HG03558 (cell line): ENCODE results near the gene PSD.

Experiments
- ATAC-seq: cut with Tn5 transposase; IDR thresholded peaks from one replicate; pipeline ENCODE4 v1.9.1; 2021; ENCODE audit warnings: moderate number of reproducible peaks; ENCODE audit not compliant: unreplicated experiment; ENCODE audit errors: extremely low read depth

PSD gene

DNA sequence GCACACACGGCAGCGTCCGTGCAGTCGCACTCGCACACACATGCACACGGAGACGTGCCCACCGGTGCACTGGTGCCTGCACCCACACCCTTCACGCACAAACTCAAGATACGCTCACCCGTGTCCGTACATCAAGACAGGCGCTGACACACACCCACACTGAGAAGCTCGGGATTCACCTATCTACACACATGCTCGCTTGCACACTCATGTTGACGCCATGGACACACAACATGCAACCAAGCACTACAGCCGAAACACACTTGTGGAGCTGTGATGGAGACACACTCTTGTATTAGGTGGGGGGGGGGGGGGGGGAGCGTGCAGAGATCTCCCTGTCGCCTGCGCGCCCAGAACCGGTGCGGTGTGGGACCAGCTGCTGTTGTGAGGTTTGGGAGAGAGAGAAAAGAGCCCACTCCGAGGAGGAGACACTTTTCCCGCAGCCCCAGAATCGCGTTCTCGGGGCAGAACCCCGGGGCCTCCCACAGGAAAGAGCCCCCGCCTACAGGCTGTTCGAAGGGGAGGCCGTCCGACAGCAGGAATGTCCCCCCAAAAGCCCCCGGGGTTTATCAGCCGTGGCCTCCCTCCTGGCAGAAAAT lies 23.7 kb downstream of the PSD start:
- no peak for ATAC-seq

DNA sequence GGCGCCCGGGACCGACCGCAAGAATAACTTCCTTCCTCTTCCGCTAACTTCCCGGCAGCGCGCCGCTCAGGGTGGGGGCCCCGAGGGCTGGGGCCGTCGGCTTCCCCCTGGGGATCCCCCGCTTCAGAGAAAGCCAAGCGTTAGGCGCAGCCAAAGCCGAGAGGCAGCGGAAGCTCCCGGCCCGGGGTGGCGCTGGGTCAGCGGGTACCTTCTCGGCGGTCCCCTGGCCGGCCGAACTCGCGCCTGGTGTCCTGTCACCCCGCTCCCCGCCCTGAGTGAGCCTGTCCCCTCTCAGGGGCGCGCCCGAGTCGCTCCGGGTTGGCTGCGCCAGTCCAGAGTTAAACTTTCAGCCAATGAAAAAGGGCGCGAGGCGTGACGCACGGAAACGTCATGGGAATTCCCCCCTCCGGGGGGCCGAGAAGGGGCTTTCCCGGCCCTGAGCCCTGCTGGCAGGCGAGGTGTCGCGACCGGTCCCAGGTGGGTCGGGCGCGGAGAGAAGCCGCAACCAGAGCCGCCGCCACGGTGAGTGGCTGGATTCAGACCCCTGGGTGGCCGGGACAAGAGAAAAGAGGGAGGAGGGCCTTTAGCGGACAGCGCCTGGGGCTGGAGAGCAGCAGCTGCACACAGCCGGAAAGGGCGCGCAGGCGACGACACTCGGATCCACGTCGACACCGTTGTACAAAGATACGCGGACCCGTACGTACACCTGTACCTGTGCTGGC lies 24.3 kb downstream of the PSD start:
- ATAC-seq, result peak; percentile 42

DNA sequence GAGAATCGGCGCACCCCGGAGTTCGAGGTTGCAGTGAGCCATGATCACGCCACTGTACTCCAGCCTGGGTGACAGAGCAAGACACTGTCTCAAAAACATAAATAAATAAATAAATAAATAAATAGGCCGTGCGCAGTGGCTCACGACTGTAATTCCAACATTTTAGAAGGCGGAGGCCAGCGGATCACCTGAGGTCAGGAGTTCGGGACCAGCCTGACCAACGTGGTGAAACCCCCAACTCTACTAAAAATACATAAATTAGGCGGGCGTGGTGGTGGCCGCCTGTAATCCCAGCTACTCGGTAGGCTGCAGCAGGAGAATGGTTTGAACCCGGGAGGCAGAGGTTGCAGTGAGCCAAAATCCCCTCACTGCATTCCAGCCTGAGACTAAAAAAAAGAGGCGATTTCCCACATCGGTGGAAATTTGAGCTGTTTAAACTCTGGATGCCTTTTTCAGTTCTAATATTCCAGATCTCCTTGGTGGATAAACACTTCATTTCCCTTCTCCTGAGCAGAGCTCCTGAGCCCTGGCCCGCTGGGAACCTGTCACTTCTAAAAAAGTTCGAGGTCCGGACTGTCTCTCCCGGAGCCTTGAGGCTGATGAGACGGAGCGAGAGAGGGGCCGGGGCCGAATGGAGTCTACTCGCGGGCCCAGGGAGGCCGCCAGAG lies 25.0 kb downstream of the PSD start:
- ATAC-seq, result no peak

DNA sequence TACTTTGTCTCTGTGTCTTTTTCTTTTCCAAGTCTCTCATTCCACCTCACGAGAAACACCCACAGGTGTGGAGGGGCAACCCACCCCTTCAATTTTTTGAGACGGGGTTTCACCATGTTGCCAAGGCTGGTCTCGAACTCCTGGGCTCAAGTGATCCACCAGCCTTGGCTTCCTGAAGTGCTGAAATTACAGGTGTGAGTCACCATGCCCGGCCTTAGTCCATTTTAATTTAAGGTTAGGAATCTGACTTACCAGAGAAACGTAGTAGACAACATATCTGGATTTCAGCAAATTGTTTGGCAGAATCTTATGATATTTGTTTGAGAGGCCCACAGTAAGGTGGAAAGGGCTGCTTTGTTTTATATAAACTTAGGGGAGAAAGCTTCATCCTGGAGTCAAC lies 26.3 kb downstream of the PSD start:
- ATAC-seq, result no peak

DNA sequence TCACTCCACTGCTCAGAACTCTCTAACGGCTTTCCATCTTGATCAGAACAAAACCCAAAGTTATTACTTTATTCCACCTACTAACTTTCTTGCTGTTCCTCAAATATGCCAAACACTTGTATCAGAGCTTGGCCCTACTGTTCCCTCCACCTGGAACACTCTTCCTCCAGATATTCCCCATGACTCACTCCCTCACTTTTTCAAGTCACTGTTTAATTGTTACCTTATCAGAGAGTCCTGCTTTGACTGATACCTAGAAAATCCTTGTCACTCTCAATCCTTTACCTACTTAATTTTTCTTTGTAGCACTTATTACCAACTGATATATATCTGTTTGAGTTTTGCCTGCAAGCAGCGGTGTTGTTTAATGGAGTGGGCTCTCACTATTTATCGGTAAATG lies 28.7 kb downstream of the PSD start:
- ATAC-seq, result no peak

DNA sequence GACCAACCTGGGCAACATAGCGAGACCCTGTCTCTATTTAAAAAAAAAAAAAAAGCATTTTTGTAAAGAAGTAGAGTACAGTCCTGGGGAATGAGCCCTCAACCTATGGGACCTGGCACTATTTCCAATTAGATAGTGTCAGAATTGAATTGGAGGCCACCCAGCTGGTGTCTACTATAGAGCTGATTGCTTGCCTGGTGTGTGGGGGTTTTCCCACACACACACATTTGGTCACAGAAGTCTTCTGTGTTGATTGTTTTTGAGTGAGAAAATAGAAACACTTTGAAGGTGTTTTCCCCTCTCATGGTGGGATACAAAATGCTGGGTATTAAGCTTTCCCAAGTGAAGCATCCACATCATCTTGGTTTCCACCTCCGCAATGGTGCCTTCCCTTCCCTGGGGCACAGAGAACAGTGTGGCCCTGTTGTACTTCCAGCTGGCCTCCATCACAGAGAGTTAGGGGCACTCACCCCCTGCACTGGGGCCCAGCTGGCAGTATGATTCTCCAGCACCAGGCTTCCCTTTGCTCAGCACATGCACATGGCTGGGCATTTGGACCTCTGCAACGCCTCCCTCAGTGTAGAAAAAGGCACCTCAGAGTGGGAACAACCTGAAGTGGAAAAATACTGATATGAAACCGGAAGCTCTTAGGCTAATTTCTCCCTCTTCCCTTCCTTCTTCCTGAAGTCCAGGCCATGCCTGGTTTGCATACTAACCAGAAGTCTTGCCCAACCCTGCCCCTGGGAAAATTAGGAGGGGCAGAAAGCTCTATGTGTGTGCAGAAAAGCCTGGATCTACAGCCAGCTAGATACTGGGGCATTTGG lies 33.8 kb downstream of the PSD start:
- no peak for ATAC-seq

DNA sequence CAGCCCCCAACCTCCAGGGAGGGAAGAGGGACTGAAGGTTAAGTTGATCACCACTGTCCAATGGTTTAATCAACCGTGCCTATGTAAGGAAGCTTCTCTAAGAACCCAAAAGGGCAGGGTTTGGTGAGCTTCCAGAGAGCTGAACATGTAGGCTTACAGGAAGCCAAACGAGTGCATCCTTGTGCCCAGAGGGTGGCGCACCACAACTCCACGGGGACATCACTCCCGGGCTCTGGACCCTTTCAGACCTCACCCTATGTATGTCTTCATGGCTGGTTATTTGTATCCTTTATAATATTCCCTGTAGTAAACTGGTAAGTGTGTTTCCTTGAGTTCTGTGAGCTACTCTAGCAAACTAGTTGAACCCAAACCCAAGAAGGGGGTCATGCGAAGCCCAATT lies 34.5 kb downstream of the PSD start:
- ATAC-seq, result no peak

DNA sequence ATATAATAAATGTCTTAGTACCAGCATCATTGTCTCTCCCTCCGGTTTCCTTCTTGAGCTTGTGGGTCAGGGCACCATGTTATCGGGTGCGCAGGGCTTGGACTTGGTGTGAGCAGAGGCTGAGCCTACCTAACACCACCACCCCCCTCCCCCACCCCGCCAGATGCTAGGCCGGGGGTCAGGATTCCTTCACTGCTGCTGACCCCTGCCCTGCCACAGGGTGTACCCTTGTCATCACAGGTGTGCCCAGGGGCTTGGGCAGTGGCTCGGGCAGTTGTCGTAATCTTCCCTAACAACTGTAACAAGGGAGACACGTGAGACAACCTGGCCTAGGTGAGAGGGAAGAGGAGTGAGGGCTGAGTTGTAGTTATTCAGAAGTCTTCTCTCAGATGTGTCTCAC lies 35.7 kb downstream of the PSD start:
- no peak for ATAC-seq

DNA sequence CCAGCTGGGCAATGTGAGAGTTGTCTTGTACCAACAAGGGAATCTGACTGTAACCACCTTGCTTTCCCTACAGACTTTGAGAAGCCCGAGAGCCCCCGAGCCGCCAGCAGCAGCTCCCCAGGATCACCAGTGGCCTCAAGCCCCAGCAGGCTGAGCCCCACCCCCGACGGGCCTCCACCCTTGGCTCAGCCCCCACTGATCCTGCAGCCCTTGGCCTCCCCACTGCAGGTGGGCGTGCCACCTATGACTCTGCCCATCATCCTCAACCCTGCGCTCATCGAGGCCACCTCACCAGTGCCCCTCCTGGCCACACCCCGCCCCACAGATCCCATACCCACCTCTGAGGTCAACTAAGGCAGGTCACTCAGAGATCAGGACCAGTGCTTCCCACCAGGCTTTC lies 36.6 kb downstream of the PSD start:
- no peak for ATAC-seq

DNA sequence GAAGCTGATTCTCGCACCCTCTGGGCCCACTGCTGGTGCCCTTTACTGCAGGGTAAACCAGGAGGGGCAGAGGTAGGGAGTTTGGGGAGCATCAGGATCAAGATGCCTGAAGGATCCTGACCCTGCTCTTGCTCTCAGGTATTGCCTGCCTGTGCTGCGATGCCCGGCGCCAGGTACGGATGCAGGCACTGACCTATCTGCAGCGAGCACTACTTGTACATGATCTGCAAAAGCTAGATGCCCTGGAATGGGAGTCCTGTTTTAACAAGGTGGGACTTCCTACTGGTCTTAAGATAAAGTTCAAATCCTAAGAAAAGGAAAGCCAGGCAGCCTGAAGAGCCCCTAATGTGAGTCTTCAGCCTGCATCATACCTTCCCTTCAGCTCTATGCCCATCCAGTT lies 39.2 kb downstream of the PSD start:
- no peak for ATAC-seq

DNA sequence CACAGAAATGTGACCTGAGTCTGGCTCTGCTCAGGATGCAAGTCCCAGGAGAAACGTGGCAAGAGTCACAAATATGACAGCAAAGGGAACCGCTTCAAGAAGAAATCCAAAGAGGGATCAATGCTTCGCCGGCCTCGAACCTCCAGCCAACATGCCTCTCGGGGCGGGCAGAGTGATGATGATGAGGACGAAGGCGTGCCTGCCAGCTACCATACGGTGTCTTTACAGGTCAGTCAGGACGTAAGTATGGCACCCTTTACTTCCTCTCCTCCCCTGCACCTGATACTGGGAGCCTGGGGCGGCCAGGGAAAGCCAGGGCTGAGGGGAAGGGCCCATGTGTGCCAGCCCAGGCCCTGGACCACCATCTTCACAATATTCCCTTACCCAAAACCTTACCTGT lies 41.7 kb downstream of the PSD start:
- no peak for ATAC-seq

DNA sequence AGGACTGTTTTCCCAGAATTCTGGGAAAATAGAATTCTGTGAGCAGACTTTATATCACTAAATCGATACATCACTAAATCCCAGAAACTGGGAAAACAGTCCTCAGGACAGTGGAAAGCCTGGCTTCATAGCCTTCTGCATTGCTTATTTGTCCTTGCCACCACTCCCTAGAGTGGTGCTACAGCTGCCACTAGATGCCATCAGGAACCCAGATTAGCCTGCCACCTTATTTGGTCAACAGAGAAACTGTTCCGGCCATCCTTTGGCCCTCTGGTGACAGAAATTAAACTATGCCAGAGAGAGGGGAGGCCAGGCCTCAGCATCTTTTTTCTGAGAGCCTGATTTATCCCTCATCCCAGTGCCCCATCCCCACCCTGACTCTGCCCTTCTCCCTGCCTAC lies 42.7 kb downstream of the PSD start:
- ATAC-seq, result no peak

DNA sequence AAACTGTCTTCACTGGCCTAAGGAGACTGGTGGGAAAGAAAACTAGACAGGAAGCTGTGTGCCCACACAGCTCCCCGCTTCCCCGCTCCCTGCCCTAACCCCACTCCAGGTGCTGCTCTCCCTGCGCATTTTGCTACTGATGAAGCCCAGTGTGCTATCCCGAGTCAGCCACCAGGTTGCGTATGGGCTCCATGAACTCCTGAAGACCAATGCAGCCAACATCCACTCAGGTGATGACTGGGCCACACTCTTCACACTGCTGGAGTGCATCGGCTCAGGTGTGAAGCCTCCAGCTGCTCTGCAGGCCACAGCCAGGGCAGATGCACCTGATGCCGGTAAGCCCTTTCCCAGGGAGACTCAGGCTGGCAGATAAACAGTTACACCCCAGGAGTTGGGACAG lies 43.3 kb downstream of the PSD start:
- ATAC-seq, result no peak

DNA sequence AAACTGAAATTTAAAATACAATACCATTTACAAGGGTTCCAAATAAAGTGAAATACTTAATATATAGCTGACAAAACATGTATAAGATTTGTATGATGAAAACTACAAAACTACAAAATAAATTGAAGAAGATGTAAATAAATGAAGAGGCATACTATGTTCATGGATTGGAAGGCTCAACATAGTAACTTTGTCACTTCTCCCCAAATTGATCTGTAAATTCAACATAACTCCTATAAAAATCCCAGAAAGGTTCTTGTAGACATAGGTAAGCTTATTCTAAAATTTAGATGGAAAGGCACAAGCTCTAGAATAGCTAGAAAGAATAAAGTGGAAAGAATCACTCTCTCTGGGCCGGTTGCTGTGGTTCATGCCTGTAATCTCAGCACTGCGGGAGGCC lies 47.3 kb downstream of the PSD start:
- no peak for ATAC-seq

DNA sequence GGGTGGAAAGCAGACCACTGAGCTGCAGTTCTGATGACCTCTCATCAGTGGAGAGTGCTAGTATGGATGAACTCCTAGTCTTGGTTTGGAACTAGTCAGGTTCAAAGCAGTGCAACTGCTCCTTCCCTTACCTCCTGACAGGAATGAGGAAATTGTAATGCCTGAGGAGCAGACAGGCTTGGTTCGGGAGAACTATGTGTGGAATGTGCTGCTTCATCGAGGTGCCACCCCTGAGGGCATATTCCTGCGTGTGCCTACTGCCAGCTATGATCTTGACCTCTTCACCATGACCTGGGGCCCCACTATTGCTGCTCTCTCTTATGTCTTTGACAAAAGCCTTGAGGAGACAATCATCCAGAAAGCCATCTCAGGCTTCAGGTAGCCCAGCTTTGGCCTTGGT lies 50.5 kb downstream of the PSD start:
- ATAC-seq, result no peak

DNA sequence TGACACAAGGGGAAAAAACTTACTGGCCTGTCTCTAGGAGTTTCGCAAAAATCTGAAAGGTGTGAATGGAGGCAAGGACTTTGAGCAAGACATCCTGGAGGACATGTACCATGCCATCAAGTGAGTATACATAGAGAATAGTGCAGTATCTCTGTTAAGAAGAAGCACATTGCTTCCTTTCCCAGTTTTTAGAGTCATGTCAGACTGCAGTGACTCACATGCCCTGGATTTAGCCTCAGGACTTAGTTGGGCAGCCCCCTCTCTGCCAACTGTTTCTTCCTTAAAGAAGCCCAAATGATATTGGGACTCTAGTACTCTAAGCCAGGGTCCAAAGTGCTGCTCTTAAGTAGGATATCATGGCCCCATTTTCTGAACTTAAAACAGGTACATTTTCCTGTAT lies 51.1 kb downstream of the PSD start:
- no peak for ATAC-seq

DNA sequence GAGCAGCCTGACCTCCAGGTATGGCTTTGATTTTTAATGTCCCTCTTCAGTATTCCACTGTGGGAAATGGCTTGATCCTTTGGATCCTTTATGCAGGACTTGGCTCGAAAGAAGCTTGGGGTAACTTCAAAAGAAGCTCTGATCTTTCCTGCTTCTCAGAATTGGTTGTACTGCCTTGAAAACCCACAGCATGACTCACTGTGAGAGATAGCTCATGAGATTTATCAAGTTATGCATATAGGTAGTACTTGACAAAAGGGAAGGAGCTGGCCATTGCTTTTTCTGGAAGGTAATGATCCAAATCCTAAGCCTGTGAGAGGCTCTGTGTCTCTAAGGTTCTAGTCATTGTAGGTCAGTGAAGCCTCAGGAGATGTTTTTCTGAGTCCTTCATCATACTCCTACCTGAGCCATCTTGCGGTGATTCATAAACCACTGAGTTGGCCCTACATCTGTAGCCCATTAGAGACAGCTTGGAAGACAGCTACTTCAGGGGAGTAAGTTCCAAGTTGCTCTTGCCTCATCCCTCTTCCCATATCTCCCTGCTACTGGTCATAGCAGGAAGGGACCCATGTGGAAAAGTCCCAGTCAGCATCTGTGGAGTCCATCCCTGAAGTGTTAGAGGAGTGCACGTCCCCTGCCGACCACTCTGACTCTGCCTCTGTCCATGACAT lies 59.7 kb downstream of the PSD start:
- no peak for ATAC-seq

DNA sequence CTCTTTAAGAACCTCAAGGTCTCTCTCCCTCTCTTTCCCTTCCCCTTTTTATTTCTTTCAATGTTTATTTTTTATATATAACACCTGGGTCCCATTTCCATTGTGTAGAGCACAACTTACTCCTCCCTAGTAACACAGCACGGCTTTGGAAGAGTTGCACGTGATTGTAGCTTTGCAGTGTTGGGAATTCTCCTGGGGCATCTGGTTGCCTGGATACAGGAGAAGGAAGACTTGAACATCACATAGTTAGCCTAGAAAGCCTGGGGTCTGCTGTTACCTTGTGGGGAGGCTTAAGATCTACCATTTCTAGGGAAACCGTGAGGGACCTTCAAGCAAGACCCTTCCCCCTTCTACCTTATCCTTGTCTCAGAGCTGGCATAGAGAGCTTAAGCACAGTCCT lies 64.1 kb downstream of the PSD start:
- ATAC-seq, result no peak
